Cardiac septum (tissue), 1 donor: ENCODE results near the gene GSTO2. TPM values are rescaled to one million over a fixed set of nuclear protein-coding genes. Genes with fewer than 3 reads are reported as not detected.
A peak's percentile ranks its signal among the peaks of the same experiment; 100 is the strongest.

Experiments
- DNase-seq: peaks from one replicate; pipeline ENCODE4 v3.0.0-alpha.2; 2020; ENCODE audit warnings: low spot score
- intact Hi-C: fragments of 100-400 bp; cut with DNase I; formaldehyde crosslinking; loops from one replicate; pipeline ENCODE4 v1.14.0; 2022
- microRNA-seq: library from miRNA; unstranded; fragments of <30 nt; microRNA quantifications from one replicate; pipeline ENCODE4 v1.2.0, GENCODE V29; 2020
- total RNA-seq: library from RNA; stranded (reverse); fragmentation: NEBNext Ultra II Directional; extraction: Animal tissue kit (Norgen Biotek cat#: 25700); gene quantifications from one replicate; pipeline ENCODE4 v1.2.1, GENCODE V29; 2021
- donor health status: DM: no; HTN: no; CAD: no.

The GSTO2 gene
- total RNA-seq, 1 donor from 2014 or later: 0.67 TPM

DNA sequence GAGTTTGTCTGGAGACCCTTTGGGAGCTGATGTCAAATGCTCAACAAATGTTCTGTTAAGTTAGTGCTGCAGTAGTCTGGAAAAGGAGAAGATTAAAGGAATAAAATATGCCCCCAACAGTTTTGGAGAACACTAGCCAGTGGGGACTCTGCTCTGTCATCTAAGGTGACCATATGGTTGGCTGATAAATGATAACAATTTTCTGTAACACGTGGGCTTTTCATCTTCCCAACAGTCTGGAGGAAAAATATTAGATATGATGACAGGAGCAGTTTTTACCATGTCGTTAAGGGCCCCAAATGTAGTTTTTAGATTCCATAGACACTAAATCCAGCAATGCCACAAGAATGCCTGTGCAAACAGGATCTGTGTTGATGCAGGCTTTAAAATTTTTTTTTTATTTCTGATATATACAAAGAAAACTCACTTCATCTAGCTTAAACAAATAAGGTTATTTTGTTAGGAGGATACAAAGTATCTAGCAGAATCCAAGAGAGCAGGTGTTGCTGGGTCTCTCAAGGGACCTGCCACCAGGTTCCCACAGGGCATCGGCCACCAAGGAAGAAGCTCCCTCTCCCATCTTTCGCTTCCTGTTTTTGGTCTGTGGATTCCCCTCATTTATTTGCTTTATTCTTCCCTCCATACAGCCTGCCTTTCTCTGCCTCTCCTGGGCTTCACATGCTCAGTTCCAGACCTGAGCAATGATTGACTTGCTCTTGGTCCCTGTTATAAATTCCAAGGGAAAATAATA lies 78.5 kb downstream of the GSTO2 start:
- no peak for DNase-seq
- intact Hi-C loops: loop anchor here (10.0 kb wide), 2 partner anchors 303 to 453 kb away; no protein-coding TSS in a partner anchor

DNA sequence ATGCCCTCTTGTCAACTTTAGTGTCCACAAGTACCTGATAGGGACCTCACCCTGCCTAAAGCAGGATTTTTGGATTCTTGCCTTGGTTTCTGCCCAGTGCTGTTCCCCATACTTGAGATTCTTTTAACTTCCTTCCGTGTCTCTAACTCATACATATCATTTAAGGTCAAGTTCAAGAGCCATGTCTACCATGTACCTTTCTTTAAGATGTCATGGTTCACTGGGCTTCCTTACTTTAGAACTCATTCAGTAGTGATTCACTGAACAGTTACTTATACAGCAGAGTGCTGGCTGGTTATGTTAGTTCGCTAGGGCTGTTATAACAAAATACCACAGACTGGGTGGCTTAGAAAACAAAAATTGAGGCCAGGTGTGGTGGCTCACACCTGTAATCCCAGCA lies 79.6 kb downstream of the GSTO2 start:
- intact Hi-C loops: loop anchor here (10.0 kb wide), 2 partner anchors 304 to 454 kb away; no protein-coding TSS in a partner anchor
- no peak for DNase-seq

DNA sequence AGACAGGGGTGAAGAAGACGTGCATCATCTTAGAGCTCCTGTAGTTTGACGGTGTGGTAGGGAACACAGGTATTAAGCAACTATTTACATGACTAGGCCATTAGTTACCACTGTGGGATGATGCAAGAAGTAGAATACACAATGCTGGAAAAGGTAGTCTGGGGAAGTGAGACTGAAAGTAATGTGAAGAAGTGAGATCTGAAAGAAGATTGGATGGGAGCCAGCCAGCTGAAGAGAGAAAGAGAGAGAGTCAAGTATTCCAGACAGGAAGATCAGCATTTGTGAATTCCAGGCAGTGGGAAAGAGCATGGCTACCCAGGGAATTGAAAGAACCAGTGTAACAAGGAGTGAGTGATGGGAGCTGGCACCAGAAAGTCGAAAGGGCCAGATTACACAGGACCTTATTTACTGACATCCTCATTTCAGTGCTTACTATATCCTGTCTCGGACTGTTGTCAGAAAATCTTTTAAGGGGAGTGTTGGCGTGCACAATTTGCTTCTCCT lies 80.7 kb downstream of the GSTO2 start:
- no peak for DNase-seq
- intact Hi-C loops: loop anchor here (1.0 to 10.0 kb wide), 5 partner anchors 45 to 455 kb away; partner anchors contain the start of gene SFR1

DNA sequence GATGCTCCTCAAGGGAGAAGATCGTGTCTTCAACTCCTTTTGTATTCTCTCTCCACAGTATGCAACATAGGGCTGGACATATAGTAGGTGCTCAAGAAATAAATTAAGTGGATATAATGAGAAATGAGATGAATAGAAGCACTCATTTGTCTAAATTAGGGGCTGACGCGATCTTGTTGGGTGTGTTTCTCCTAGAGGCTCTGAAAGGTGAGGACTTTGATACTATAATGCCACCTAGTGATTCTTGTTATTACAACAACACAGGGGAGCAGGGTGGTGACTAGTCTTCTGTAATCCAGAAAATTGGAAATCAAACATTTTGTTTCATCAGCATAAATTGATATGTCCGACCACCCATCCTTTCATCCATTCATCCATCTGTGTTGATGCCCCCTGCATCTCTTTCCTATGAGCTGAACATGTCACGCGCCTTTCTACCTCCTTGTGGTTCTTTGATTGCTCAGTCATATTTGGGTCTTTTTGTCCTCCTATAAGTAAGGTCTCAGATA lies 81.2 kb downstream of the GSTO2 start:
- intact Hi-C loops: loop anchor here (1.0 to 10.0 kb wide), 3 partner anchors 45 to 225 kb away; partner anchors contain the start of gene SFR1

DNA sequence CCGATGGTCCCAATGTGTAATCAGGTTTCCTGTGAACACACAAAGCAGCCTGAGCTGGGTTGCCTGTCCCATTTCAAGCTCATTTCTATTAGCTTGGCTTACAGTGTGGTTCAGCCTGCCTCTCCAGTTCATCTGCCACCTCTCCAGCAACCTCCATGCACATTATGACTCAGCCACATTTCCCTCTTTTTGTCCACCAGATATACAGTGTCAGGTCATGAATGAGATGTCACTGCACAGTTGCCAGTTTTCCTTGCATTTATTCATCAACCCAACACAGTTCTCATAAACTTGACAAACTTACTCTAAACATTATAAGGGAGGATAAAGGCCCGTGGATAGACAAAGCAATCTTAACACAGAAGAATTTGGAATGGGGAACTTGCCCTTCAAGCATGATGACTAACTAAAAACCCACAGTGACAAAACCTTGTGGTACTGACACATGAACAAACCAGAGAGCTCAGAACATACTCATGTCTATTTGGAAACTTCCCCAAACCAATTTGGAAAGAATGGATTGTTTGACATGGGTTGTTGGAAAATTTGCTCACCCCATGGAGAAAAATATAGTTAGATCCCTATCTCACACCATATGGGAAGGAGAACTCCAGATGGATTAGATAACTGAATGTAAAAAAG lies 82.2 kb downstream of the GSTO2 start:
- intact Hi-C loops: loop anchor here (2.0 to 10.0 kb wide), 2 partner anchors 46 to 226 kb away; partner anchors contain the start of gene SFR1
- no peak for DNase-seq

More for the DNA sequence above, 81.2 kb downstream of the GSTO2 start:
- no peak for DNase-seq

DNA sequence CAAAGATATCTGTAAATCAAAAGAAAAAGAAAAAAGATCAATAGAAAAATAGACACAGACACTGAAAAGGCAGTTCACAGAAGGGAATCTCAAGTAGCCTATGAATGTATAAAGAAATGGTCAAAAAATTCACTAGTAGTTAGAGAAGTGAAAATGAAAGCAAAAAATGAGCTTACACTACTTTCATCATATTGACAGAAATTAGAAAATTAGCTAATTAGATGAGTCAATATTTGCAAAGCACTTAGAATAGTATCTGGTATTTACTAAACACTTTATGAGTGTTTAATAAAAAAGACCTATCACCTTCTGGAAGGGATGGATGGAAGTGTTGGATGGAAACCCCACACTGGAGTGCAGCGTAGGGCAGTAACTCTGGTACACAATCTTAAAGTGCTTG lies 82.9 kb downstream of the GSTO2 start:
- DNase-seq: no peak
- intact Hi-C loops: loop anchor here (2.0 to 10.0 kb wide), 2 partner anchors 47 to 227 kb away; partner anchors contain the start of gene SFR1

DNA sequence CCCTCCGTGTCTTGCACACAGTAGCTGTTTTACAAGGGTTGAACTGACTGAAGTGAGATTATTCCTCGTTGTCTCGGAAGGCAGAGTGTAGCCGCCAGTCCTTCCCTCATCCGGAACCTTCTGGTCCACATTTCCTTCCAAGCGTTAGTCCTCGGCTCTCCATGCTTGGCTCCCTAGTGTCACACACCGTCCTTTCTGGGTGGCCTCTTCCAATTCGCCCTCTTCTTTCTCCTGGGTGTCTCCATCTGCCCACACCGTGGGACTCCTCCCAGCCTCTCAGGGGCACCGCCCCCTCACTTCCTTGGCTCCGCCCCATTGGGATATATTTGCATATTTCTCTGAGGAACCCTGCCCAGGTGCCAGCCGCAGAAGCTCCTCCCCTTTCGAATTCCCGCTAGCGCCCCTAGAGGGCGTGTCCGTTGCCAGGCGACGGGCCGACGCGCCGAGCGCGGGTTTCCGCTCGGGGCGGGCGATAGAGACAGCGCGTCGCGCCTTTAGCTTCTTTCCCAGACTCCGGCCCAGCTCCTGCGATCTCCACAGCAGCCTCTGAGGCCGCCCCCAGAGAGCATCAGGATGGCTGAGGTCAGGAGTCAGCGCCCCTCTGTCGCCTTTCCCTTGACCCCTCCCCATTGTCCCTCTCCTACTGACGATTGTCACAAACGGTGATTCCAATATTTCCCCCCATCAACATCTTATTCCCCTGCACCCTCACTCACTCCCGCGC lies 84.5 kb downstream of the GSTO2 start, which contains the start of gene CFAP58:
TSS of gene CFAP58 (plus strand) at position 509 of the 724 bp plus-strand sequence. CDS start at position 574, 65 bp downstream.
- intact Hi-C loops: loop anchor here (10.0 kb wide), 1 partner anchor 229 kb away; the partner anchor contains the start of gene SFR1
- DNase-seq: peak; percentile 98

Small RNA genes lying within 50 kb of the gene (microRNA-seq; reads per million reads assigned to microRNA genes)
- gene MIR4482: not detected

Other genes starting within 250 kb of the GSTO2 start
- 0.22 TPM for gene COL17A1, start 183.3 kb upstream of the GSTO2 start, total RNA-seq
- 7.2 TPM for gene SFR1, start 147.0 kb upstream of the GSTO2 start, total RNA-seq
- 0.08 TPM for gene CFAP43, start 36.8 kb upstream of the GSTO2 start, total RNA-seq
- 209 TPM for gene GSTO1, start 14.3 kb upstream of the GSTO2 start, total RNA-seq
- gene ITPRIP, start 69.3 kb downstream of the GSTO2 start, total RNA-seq: 25.4 TPM
- 2.7 TPM for gene CFAP58, start 84.6 kb downstream of the GSTO2 start, total RNA-seq